Endometrium (tissue), 2 donors: ENCODE measurements around the gene AFDN.

Experiments used
- FAIRE-seq: peaks from 2 replicates; lab custom pipeline; 2012; peaks lifted over from hg19 to GRCh38; lab: Jason Lieb, UNC
- donor health status: control.
- donor health status: control.

AFDN gene

DNA sequence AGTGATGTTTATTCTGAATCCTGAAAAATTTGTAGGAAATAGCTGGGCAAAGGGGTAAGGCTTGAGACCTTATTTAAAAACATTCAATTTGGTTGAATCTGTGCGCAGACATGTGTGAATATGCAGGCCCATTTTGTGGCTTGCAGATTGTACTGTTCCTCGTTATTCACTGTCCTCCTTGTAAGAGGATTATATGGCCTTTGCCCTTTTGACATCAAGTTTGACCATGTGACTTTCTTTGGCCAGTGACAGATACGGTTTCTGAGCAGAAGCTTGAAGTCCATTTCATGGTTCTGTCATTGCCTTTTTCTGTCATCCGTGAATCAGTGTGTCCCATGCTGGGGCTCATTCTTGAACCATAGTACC is 13.4 kb downstream of the AFDN start:
- FAIRE-seq: no peak

DNA sequence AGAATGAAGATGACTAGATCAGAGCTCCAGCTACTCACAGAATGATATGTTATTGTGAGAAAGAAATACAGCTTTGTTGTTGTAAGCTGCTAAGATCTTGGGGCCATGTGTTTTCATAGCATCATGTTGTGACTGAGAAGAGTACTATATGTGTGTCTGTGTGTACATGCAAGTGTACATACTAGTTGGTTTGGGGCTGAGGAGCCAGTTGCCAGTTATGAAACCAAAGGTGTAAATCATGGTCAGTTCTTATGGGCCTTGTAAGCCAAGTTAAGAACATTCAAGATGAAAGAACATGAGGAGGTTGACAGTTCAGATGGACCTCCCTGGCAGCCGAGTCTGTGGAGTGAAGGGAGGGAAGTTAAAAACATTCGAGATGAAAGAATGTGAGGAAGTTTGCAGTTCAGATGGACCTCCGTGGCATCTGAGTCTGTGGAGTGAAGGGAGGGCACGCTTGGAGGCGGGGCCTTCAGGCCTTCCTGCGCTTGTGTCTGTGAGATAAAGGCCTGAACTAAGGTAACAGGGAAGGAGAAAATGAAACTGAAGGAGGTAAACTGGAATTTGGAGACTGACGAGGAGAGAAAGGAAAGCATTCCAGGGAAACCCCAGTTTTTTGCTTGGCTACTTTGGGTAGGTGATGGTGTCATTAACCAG is 13.9 kb downstream of the AFDN start:
- FAIRE-seq: no peak

DNA sequence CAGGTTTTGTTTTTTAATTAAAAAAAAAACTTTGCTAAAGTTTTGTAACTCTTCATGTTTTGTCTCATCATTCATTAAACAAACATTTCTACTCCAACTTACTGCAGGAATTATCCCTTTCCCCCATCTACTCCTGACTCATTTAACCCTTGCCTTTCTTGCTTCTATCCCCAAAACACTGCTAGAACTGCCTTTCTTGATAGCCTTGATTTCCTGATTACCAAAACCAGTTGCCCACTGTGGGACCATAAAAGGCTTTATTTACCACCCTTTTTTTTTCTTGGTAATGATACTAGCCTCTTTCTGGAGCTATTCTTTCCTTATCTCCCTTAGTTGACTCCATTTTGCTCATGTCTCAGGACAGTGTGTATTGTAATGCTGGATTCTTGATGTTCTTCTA is 15.3 kb downstream of the AFDN start:
- FAIRE-seq: no peak

DNA sequence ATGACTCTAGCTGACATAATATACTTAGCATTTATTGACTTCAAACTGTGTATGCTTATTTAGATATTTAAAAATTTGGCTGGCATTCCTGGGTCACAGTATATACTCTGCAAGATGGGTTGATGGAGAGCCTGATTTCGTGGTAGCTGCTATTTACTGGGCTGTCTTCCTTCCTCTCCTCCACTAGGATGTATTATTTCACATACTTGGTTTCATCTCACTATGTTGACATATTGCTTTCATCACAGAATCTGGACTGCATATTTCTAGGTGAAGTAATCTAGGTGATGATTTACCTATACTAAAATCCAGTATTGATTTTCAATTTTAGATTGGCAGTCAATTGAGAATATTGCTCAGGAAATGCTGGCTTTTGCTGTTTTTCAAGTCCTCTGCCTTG is 15.7 kb downstream of the AFDN start:
- FAIRE-seq: no peak

DNA sequence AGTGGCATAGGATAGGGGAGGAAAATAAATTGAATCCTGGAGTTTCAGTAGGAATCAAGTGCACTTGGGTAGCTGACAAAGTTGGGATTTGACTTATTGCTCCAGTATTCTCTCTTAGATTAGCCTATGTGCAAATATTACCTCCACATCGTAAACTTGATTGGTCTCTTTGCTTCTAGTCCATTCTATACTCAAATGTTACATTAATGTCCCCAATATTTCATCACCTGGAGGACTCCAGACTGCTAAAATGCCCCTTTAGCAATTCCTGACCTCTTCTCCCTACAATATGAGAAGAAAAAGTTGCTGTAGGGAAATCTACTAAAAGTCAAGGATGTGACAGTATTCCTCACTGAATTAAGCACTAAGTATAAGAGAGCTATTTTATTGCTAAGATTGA is 16.3 kb downstream of the AFDN start:
- FAIRE-seq: no peak

DNA sequence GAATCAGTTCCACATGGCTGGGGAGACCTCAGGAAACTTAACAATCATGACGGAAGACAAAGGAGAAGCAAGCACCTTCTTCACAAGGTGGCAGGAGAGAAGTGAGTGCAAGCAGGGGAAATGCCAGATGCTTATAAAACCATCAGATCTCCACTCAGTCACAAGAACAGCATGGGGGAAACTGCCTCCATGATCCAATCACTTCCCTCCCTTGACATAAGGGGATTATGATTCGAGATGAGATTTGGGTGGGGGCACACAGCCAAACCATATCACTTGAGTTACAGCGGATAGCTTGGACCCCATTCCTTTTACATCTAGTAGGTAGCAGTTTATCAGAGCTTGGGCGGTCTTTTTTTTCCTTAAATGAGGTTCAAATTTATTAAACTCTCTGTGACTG is 19.1 kb downstream of the AFDN start:
- FAIRE-seq: no peak

DNA sequence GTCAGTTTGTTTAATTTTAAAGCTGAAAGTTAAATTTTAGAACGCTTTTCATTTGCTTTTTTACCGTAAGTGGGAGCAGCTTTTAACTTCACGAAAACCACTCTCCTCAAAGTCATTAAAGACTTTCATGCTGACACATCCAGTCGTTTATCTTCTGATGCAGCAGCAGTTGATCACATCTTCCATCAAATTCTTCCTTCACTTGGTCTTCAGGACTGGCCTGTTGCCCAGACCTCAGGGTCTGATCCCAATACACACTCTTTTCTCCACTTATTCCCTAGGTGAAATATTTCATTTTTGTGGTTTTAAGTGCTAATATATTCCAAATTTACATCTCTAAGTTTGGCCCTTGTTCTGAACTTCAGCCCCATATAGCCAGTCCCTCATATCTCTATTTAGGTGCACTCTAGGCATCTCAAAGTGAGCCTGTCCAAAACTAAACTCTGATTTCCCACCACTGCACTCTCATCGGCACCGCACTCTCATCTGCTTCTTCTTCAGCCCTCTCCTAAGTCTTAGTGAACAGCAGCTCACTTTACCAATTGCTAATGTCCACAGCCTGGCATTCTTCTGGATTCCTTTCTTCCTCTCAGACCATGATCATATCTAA is 20.4 kb downstream of the AFDN start:
- FAIRE-seq: no peak

DNA sequence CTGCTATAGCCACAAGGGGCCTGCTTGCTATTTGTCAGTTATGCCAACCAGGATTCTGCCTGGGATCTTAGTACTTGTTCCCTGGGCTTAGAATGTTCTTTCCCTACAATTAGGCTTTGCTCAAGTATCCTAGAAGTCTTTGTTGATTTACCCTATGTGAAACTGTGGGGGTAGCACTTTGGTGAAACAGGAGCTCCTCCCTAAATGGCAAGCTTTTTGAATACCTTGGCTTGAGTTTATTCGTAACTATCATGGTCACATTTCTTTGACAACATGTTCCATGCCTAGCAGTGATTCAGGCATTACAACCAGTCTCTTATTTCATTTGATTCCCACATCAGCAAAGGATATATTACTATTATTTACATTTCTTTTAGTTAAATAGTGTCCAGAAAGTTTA is 21.2 kb downstream of the AFDN start:
- no peak for FAIRE-seq

DNA sequence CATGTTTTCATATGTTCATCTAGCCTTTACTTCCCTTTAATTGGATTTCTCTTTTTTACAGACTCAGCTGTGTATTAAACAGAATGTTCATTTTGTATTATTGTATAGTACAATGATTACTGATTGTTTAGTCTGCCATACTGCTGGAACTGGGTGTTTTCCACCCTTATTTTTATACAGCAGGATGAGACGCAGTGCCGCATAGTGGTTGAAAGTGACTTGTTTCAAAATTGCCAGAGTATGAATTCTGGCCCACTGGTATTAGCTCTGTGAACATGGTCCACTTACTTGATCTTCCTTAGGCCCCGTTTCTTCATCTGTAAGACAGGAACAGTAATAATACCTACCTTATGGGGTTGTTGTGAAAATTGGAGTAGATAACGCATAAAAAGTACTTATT is 22.1 kb downstream of the AFDN start:
- no peak for FAIRE-seq

DNA sequence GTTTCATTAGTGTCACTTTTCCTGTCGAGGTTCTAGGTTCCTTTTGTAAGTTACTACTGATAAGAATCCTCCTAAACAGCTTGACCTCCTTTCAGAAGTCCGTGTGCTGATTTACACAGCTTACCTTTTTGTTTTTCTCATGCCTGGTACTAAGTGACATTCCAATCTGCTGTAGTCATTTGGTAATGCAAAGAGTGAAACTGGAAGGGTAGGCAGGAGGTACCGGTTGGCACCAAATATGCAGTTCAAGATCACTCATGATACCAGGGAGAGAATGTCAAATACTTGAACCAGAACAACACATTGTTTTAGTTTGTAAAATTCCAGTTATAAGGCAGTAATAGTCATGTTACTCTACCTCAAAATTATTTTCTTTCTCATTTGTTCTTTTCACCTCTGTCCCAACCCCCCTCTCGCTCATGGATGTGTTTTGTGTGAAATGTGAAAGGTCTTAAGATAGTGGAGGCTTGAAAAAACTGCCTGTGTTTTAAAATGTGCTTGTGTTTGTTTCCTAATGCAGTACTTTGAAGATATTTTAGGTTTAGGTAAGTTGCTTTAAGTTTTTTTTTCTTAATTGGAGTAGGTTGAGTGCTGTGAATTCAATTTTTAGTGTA is 23.2 kb downstream of the AFDN start:
- FAIRE-seq: no peak

DNA sequence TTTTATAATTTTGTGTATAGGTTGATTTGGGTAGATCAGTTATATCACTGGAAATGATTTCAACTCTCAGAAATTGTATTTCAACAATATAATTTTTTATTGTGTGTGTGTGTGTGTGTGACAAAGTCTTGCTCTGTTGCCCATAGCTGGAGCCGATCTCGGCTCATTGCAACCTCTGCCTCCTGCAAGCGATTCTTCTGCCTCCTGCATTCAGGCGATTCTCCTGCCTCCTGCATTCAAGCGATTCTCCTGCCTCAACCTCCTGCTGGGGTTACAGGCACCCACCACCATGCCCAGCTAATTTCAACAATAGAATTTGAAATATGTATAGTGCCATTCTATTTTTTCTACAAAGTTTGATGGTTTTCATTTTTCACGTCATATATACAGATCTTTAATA is 24.1 kb downstream of the AFDN start:
- FAIRE-seq: no peak

DNA sequence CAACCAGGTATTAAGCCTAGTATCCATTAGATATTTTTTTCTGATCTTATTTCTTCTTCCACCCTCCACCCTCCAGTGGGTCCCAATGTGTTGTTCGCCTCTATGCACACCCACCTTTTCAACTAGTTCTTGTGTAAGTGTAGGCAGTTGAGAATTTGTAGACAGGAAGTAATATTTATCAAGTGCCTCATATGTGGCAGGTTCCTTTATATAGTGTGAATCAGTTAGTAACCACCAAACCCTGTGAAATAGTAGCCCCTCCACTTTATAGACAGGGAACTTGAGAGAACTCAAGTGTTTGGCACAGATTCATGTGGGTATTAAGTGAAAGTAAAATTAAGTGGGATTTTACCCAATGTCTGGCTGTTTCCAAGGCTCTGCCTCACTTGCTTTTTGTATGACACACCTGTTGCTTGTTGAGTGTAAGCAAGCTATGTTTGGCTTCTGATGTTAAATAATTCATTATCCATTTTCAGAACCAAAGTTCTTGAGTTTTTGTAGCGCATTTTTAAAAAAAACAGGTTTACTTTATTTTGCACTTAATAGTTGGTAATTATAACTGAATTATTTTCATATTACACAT is 24.8 kb downstream of the AFDN start:
- FAIRE-seq: no peak

DNA sequence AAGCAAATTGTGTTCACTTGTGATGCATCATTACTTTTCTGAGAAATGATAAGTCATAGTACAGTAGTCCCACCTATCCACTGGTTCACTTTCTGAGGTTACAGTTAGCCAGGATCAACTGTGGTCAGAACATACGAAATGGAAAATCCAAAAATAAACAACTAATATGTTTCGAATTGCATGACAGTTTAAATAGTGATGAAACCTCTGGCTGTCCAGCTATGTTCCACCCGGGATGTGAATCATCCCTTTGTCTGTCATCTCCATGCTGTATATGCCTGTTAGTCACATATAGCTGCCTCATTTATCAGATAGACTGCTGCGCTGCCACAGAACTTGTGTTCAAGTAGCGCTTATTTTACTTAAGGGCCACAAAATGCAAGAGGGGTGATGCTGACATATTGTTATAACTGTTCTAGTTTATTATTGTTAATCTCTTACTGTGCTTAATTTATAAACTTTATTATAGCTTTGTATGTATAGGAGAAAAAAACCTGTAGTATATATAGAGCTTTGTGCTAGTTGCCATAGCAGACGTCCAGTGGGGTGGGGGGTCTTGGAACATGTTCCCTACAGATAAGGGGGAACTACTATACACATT is 29.2 kb downstream of the AFDN start:
- no peak for FAIRE-seq

DNA sequence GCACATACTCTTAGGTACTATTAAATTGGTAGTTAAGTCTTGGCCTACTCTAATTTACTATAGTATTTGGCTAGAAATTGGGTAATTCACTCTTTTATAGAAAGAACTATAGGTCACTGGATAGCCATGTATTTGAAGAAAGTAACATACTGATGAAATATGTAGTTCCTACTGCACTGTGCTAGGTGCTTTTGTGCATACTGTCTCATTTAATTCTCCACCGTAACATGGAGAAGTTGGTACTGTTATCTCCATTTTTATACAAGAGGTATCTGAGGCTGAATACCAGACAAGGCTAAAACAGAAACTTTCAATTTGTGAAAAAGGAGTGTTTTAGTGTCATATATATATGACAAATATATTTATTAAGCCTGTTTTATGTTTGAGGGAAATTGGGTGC is 29.8 kb downstream of the AFDN start:
- no peak for FAIRE-seq

DNA sequence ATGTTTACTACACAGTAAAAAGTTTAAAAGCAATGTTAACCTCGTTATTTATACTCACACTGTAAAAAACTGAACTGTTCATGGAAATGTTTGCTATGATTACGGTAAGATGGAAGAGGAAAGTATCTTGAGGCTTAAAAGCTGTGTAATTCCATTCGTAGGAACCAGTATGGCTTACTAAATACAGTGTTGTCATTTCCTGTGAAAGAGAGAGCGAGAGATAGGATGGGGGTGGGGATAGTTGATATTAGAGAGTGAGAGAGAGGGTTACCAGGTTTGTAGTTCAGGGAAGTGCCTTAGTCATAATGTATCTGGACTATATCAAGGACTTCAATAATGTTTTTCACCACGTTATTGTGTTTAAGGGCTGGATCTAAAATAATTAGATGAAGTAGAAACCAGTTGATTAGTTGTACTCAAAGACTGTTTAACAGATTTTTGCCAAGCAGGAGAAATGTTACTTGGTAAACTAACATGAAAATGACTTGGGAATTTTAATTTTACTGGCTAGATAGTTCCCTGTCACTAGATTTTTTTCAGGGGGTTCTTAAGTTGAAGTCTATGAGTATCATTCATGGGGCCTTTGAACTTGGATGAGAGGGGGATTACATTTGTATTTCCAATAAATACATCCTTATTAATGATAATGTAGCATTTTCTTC is 30.4 kb downstream of the AFDN start:
- FAIRE-seq: no peak

DNA sequence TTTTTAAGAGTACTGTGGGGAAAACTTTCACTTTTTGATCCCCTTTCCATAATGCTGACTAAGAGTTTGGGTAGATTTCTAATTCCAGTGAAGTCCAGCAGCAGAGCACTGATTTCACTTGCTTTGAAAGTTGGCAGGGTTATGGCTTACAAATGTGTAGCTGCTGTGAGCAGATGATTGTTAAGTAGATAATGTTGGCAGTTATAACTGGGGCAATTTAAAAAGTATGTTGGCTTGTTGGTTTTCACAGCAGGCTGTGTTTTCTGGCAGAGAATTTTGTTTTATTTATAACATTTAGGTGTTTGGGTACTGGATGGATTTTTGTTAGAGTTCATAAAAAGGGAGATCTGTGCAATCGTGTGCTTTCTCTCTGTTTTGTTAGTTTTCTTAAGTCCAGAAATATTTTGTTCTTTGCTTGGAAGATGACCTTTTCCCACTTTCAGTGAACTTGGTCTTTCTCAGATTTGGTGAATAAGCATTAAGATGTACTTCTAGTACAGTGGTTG is 31.4 kb downstream of the AFDN start:
- FAIRE-seq: peak; percentile 21

DNA sequence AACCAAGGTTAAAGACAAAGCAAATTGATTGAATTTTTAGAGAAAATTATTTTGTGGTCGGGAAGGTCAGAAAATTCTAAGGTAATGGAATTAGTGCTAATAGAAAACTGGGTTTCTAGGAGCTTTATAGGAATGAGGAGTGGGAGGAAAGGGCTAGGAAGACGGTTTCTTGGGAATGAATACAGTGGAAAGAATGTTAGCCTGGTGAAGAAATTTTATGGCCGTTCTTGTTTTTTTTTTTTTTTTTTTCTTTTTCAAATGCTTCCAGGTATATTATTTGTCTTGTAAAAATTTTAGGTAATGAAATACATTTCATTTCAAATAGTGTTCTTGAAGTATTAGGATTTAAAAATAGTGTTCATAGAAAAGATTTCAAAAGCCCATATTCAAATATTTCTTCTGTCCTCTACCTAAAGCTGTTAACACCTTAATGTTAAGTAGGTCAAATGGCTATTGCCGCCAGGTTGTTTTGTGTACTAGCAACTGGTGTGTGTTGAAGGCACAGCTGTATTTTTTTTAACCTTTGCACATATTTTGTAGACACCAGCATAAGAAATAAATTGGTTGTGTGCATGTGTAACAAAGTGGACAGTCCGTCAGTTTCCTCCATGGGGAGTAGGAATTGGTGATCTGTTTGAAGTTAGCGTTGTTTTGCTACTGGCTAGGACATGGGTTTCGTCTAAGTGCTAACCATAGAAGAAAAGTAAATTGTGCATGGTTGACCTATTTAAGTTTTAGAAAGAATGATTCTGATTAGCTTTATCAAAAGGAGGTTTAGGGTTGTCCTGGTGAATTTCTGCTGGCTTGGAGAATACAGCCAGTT is 32.3 kb downstream of the AFDN start:
- peak; percentile 43 for FAIRE-seq

DNA sequence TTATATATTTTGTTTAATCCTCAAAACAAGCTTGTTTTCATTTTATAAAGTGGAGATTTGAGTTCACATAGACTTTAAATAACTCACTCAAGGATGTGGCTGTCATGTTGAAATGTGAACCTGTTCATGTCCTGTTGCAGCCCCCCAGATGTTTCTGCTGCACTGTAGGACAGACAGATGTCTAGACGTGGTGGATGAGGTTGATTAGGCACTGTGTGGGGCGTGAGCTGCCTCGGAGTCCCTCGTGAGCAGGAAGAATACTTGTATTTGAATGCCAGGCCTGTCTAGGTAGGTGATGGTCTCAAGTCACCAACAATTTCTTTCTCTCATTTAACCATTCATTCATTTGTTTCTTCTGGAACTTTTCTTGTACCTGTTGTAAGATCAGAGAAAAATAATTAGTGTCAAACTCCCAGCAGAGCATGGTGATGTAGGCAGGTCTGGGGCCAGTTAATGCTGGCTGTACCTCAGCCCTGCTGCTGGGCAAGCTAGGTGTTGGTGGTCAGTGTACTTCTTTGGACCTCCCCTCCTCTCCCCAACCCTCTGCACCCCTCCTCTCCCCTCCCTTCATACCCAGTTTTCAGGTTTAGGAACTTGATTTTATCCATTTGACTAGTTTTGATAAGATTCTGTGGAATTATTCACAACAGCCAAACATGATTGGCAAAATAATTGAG is 34.0 kb downstream of the AFDN start:
- no peak for FAIRE-seq

DNA sequence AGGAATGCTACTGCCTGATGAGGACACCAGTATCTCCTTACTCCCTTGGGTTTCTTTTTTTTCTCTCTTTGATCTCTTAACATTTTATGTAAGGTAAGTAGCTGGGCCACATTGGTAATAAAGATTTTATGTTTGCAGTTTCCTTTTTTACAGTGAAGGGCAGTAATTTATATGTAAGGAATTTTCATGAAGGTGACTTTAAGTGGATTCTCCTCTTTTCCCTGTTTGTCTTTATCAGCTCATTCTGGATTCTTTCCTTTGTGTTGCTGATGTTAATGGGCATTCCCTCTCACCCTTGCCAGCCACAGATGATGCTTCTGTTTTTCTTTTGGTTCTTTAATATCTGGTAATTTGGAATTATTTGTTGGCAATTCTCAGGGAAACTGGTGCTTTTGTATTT is 34.7 kb downstream of the AFDN start:
- no peak for FAIRE-seq

DNA sequence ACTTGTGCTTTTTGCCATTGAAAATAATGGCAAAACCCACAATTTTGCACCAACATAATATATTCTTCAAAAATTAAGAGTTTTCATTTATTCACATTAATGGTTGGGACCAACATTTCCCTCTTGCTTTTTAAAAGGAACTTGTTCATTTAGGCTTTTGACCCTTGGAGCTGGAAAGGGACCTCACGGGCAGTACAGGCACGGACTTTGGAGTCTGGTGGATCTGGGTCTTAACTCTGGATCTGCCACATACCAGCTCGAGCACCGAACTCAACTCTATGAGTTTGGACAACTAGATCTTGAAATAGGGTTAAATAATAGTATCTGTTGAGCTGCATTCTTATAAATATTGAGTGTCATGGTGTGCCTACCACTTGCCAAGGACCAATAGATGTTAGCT is 37.2 kb downstream of the AFDN start:
- FAIRE-seq: no peak

DNA sequence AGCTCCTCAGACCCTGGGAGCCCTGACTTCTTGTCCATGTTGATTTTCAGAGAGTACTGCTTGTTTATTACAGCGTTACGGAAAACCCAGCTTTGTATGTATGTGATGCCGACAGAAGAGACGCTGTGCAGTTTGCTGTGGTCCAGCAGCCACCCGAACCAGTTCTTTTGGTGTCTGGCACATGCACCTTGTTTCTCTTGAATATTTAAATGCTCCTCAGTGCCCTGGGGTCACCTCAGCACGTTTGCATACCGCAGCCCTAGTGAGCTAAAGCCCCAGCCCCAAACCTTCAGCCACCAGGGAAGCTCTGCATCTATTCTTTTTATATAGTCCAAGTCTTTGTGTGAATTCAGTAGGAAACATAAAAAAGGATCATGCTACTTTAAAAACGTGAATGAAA is 39.9 kb downstream of the AFDN start:
- no peak for FAIRE-seq
